K562 (cell line): ENCODE results near the gene CDIPT. TPM values are rescaled to one million over a fixed set of nuclear protein-coding genes. Genes with fewer than 3 reads are reported as not detected.

Experiments
- ATAC-seq: fragments of 200-7000 bp; cut with Tn5 transposase; 3 replicates; pipeline ENCODE4 v1.9.1; 2020; ENCODE audit warnings: moderate library complexity
- BruUV-seq: library from RNA; stranded (reverse); fragments of 400-500 nt; replicated peaks from 2 replicates; lab custom pipeline; 2021; lab: Mats Ljungman, UMichigan
- CTCF ChIA-PET: fragments of 300-600 bp; formaldehyde crosslinking; extraction: SDS; loops from one replicate; lab custom pipeline; 2021; ENCODE audit warnings: low intra/inter-chr PET ratio; lab: Yijun Ruan, JAX
- POLR2A ChIA-PET: fragments of 300-600, 350-650 bp; sonication (Branson Sonifier 250); formaldehyde crosslinking; extraction: SDS; loops from one replicate; lab custom pipeline; 2021; ENCODE audit warnings: antibody characterized with exemption, inconsistent platforms; lab: Yijun Ruan, JAX
- DNase-seq, 4 experiments: peaks; one replicate each; pipeline versions ENCODE4 v3.0.0 to v3.0.0-alpha.2; 2011 to 2018; ENCODE audit warnings: low spot score in 3 of 4, mixed read lengths in 3 of 4; ENCODE audit errors: extremely low read depth in 1 of 4
- FAIRE-seq: peaks from 2 replicates; lab custom pipeline; 2011; peaks lifted over from hg19 to GRCh38; lab: Jason Lieb, UNC
- H2AFZ ChIP-seq: 2 replicates; pipeline ENCODE4 v1.6.0; 2011; ENCODE audit warnings: low read depth, low read length, control low read depth, inconsistent platforms
- H3K27ac ChIP-seq: fragments of 200-600 bp; 3 replicates; pipeline ENCODE4 v1.8.0; 2011; ENCODE audit warnings: low read depth, mild to moderate bottlenecking, control low read depth, inconsistent platforms, low read length, moderate library complexity, mixed read lengths; ENCODE audit errors: extremely low read depth
- H3K27me3 ChIP-seq, 2 experiments: fragments of 300-600 bp in 1 of 2; 2 replicates in 1 of 2; 3 replicates in 1 of 2; pipeline versions ENCODE4 v1.6.0 to v1.8.0; 2011; ENCODE audit warnings: inconsistent platforms in 2 of 2, low read length in 2 of 2, mild to moderate bottlenecking in 1 of 2, mixed read lengths in 1 of 2, moderate library complexity in 1 of 2; ENCODE audit not compliant: control insufficient read depth in 2 of 2, insufficient read depth in 2 of 2
- H3K36me3 ChIP-seq: fragments of 300-600 bp; 3 replicates; pipeline ENCODE4 v1.8.0; 2011; ENCODE audit warnings: mild to moderate bottlenecking, low read length, inconsistent platforms; ENCODE audit not compliant: control insufficient read depth, insufficient read depth
- H3K4me1 ChIP-seq, 2 experiments: fragments of 200-600 bp in 1 of 2; replicated peaks in 1 of 2; 2 replicates in 1 of 2; 3 replicates in 1 of 2; pipeline versions ENCODE4 v1.5.1 to v1.8.0; 2011; ENCODE audit warnings: inconsistent platforms in 2 of 2, low read length in 2 of 2, mild to moderate bottlenecking in 1 of 2, mixed read lengths in 1 of 2, moderate library complexity in 1 of 2; ENCODE audit not compliant: control insufficient read depth in 2 of 2, insufficient read depth in 2 of 2
- H3K4me2 ChIP-seq: 2 replicates; pipeline ENCODE4 v1.6.1; 2011; ENCODE audit warnings: low read length, control low read depth, inconsistent platforms, mixed read lengths; ENCODE audit not compliant: insufficient read depth
- H3K4me3 ChIP-seq: fragments of 200-600 bp; sonication (generic), shearing (Covaris generic); 2 replicates; pipeline ENCODE4 v1.5.1; 2016; ENCODE audit warnings: control low read depth, inconsistent platforms
- H3K79me2 ChIP-seq: fragments of 200-600 bp; 3 replicates; pipeline ENCODE4 v1.8.0; 2011; ENCODE audit warnings: low read length, inconsistent platforms; ENCODE audit not compliant: control insufficient read depth, insufficient read depth
- H3K9ac ChIP-seq, 2 experiments: 2 replicates each; pipeline versions ENCODE4 v1.6.0 to v1.6.1; 2011; ENCODE audit warnings: low read depth in 2 of 2, low read length in 2 of 2, control low read depth in 1 of 2, inconsistent platforms in 1 of 2, mild to moderate bottlenecking in 1 of 2, mixed read lengths in 1 of 2; ENCODE audit not compliant: insufficient read depth in 1 of 2
- H3K9me1 ChIP-seq: one replicate; pipeline ENCODE4 v1.6.0; 2011; ENCODE audit warnings: inconsistent platforms, mild to moderate bottlenecking, low read length, moderate library complexity; ENCODE audit not compliant: control insufficient read depth, insufficient read depth
- H3K9me3 ChIP-seq: replicated peaks from 2 replicates; pipeline ENCODE4 v1.5.1; 2011; ENCODE audit warnings: low read depth, low read length, inconsistent platforms; ENCODE audit not compliant: control insufficient read depth, insufficient read depth
- H4K20me1 ChIP-seq: replicated peaks from 2 replicates; pipeline ENCODE4 v1.6.1; 2011; ENCODE audit warnings: low read length, inconsistent platforms, mixed read lengths; ENCODE audit not compliant: control insufficient read depth, insufficient read depth
- HEY1 ChIP-seq: fragments of 250-450 bp; sonication (Bioruptor Pico); IDR thresholded peaks from 2 replicates; pipeline ENCODE4 v1.5.0; 2020; ENCODE audit warnings: mild to moderate bottlenecking, moderate library complexity, borderline replicate concordance
- WGBS: fragments of 100-300 bp; shearing (Covaris generic); methylation state at CpG from one replicate; pipeline ENCODE4 v1.1.6; 2016; ENCODE audit warnings: low coverage, mixed read lengths; ENCODE audit not compliant: insufficient coverage; ENCODE audit errors: missing lambda C conversion rate; 5-methylcytosine and 5-hydroxymethylcytosine counted together
- in situ Hi-C: fragments of 300-500 bp; cut with MboI; formaldehyde crosslinking; loops from 4 replicates; pipeline ENCODE4 v1.15.0; 2018; ENCODE audit warnings: inconsistent platforms, mixed read lengths
- intact Hi-C: fragments of 100-400 bp; cut with micrococcal nuclease; formaldehyde crosslinking; loops from 2 replicates; pipeline ENCODE4 v1.14.2; 2022
- polyA plus RNA-seq, 8 experiments: library from polyadenylated mRNA; depleted of rRNA in 4 of 8; stranded (reverse) in 5 of 8; unstranded in 3 of 8; fragments of >200 nt; fragmentation: Nextera tagmentation in 2 of 8; fragmentation: Illumina TruSeq in 1 of 8; extraction: Ambion mirVana in 2 of 8; extraction: Trizol in 1 of 8; gene quantifications; 2 replicates each; pipeline versions ENCODE4 v1.2.1 to v1.2.3, GENCODE V29; 2011 to 2014; ENCODE audit warnings: inconsistent platforms in 1 of 8, missing spikeins in 1 of 8
- total RNA-seq, 7 experiments: library from RNA; depleted of rRNA in 6 of 7; stranded (reverse); fragments of >200 nt in 6 of 7; fragmentation: Illumina TruSeq in 2 of 7; extraction: Trizol in 2 of 7; gene quantifications; 2 replicates each; pipeline versions ENCODE4 v1.2.1 to v1.2.3, GENCODE V29; 2011 to 2021; ENCODE audit warnings: low replicate concordance in 1 of 7
- TF ChIP-seq, protein P1 (sequence below): fragments of 250-450 bp; sonication (Bioruptor Pico); IDR thresholded peaks from 2 replicates; pipeline ENCODE4 v1.5.0; 2021
- TF ChIP-seq, protein P2 (sequence below): sonication (generic); formaldehyde crosslinking; IDR thresholded peaks from 2 replicates; pipeline ENCODE4 v1.8.0; 2022; ENCODE audit warnings: missing genetic modification reagents, mild to moderate bottlenecking, moderate library complexity, borderline replicate concordance

The CDIPT gene
- total and polyA plus RNA-seq, 9 of the 15 experiments (the other 6 are each of a cell fraction or from before 2014, with no cell fraction given), result 1.3 to 37.0 (median 23.0) TPM

DNA sequence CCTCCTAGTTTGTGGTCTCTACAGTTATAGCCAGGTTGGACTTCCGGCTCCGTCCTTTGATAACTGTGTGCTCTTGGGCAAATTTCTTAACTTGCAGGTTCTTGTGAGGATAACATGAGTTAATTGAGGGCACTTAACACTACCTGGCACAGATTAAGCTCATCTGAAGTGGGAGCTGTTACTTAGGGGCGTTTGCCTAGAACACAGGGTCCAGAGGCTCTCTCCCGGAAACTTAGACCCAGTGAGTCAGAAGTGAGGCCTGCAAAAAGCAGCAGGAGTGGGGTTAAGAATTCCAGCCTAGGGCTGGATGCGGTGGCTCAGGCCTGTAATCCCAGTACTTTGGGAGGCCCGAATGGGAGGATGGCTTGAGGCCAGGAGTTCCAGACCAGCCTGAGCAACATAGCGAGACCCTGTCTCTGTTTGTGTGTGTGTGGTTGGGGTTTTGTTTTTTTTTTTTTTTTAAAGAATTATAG is 41.3 kb downstream of the CDIPT start:
- DNase-seq (no peak), ATAC-seq (no peak), FAIRE-seq (no peak)
- 80% methylated on average over 7 of the region's 7 CpGs for WGBS
- CTCF ChIA-PET, result no interaction called here
- Histone ChIP-seq H3K36me3 (peaks cover 23% of the 10 kb centered on the region), H3K9ac (no peak overlapping the region), H3K27ac (no peak overlapping the region), H3K27me3 (no peaks in the 10 kb centered on the region), H4K20me1 (no peaks in the 10 kb centered on the region; the same call in 1 of the 2 replicates), H2AFZ (no peak overlapping the region), H3K9me3 (no peaks in the 10 kb centered on the region), H3K9me1 (peaks cover 3% of the 10 kb centered on the region), H3K79me2 (peaks cover 16% of the 10 kb centered on the region), H3K4me1 (peaks cover 22 to 47% of the 10 kb centered on the region in 2 experiments), H3K4me3 (no peak overlapping the region), H3K4me2 (no peak overlapping the region)
- BruUV-seq, result no TSS peak
- TF ChIP-seq HEY1, result no peak
- TF ChIP-seq, protein P1, sequence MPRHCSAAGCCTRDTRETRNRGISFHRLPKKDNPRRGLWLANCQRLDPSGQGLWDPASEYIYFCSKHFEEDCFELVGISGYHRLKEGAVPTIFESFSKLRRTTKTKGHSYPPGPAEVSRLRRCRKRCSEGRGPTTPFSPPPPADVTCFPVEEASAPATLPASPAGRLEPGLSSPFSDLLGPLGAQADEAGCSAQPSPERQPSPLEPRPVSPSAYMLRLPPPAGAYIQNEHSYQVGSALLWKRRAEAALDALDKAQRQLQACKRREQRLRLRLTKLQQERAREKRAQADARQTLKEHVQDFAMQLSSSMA (CRISPR knock-in tag), result no peak
- TF ChIP-seq, protein P2, sequence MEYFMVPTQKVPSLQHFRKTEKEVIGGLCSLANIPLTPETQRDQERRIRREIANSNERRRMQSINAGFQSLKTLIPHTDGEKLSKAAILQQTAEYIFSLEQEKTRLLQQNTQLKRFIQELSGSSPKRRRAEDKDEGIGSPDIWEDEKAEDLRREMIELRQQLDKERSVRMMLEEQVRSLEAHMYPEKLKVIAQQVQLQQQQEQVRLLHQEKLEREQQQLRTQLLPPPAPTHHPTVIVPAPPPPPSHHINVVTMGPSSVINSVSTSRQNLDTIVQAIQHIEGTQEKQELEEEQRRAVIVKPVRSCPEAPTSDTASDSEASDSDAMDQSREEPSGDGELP (CRISPR knock-in tag), result no peak
- in situ Hi-C loops (no loop called here), intact Hi-C loops (no loop called here)
- POLR2A ChIA-PET, result no interaction called here
